GM13977 (cell line): ENCODE measurements around the gene KCNK16.

Experiments
- DNase-seq: peaks from one replicate; pipeline ENCODE4 v3.0.0; 2012; ENCODE audit warnings: low spot score
- CTCF ChIP-seq: IDR thresholded peaks from 2 replicates; pipeline ENCODE4 v1.5.1; 2012; ENCODE audit warnings: mild to moderate bottlenecking, control low read depth; ENCODE audit not compliant: insufficient read depth; ENCODE audit errors: extremely low read depth, missing control alignments
- in situ Hi-C: fragments of 300-500 bp; cut with MboI; formaldehyde crosslinking; loops from one replicate; pipeline ENCODE4 v1.12.0; 2022; ENCODE audit warnings: low sequenced_read_pairs, low pct_unique_long_range_greater_than_20kb, mixed read lengths, inconsistent platforms; ENCODE audit not compliant: unreplicated experiment

Gene KCNK16

GRCh38 chr6:39321761-39322160 lies 741 bp downstream of the KCNK16 start:
- no peak for TF ChIP-seq CTCF
- no peak for DNase-seq
- in situ Hi-C loops = loop anchor here (25.0 kb wide), 2 partner anchors 334 to 459 kb away; no protein-coding TSS in a partner anchor

DNA sequence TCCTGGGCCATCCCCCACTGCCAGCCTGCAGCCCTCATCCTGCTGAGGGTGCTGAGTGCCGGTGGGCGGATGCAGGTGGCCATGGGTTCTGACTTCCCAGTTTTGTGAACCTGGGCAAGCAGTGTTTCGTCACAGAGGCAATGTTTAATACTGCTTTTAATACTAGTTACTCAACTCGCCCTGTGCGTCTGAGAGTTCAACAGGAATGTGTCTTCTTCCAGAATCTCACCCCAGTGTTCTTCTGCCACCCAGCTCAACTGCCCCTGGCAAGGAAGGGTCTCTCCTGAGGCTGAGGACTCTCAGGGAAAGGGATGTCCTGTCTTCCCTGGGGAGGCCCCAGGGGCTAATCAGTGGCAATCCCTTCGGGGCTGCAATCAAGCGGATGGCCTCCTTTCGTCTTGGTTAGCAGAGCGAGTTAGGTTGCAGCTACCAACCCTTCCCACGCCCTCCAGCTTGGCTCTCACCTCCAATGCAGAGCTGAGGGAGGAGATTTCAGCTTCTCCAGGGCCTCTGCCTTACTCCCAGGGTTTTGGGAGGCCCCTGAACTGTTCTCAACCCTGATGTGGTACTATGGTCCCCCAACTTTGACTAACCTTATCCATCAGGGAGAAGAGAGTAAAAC lies 2.0 kb downstream of the KCNK16 start:
- DNase-seq = no peak
- in situ Hi-C loops = loop anchor here (25.0 kb wide), 2 partner anchors 333 to 458 kb away; no protein-coding TSS in a partner anchor
- TF ChIP-seq CTCF = no peak

GRCh38 chr6:39319621-39320362 lies 2.7 kb downstream of the KCNK16 start:
- DNase-seq = no peak
- no peak for TF ChIP-seq CTCF
- in situ Hi-C loops = loop anchor here (25.0 kb wide), 2 partner anchors 332 to 457 kb away; no protein-coding TSS in a partner anchor

- DNase-seq = no peak
- in situ Hi-C loops = loop anchor here (25.0 kb wide), 2 partner anchors 330 to 455 kb away; no protein-coding TSS in a partner anchor
- no peak for TF ChIP-seq CTCF
Observed at GRCh38 chr6:39317256-39317655, 5.2 kb downstream of the KCNK16 start.

GRCh38 chr6:39314273-39314795 lies 8.2 kb downstream of the KCNK16 start, which contains the start of gene KCNK17:
Gene KCNK17 (minus strand): TSS chr6:39314419. CDS start chr6:39314320, 99 bp downstream.
- in situ Hi-C loops = loop anchor here (25.0 kb wide), 2 partner anchors 327 to 452 kb away; no protein-coding TSS in a partner anchor
- no peak for TF ChIP-seq CTCF
- no peak for DNase-seq

DNA sequence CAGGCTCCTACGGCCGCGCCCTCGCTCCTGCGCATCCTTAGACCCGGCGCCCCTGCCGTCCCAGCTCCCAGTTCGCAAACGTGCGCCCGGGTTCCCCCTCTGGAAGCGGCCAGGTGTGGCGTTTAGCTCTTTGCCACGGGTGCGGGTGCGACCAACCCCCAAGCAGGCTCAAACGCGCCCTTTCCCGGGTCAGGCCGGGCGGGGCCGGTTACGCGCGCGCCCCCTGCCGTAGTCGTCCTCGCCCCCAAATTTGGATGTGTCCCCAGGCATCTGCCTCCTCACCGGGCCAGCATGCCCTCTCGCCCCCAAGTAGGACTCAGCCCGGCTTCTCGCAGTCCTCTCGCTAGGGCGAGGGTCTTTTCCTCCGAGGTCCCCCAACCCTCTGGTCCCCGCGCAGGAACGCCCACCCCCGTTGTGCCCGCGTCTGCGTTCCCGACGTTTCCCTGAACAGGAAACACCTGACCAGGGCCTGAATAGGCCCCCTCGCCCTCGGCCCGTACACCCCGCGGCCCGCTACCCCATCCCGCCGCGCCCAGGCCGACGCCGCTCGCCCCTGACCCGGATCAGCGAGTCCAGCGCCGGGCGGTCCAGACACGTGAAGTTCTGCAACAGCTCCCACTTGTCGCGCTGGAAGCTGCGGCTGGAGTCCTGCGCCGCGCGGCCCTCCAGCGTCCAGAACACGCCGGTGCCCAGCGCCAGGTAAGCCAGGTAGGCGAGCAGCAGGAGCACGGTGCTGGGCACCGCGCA lies 8.8 kb downstream of the KCNK16 start:
- no peak for TF ChIP-seq CTCF
- in situ Hi-C loops = loop anchor here (25.0 kb wide), 2 partner anchors 326 to 451 kb away; no protein-coding TSS in a partner anchor
- DNase-seq = no peak
